Neural crest cell (in vitro differentiated cells): Measurements from ENCODE around the gene MYL11. TPM values are rescaled to one million over a fixed set of nuclear protein-coding genes. Genes with fewer than 3 reads are reported as not detected.

ENCODE experiments used
- DNase-seq: peaks from one replicate; pipeline ENCODE4 v3.0.0; 2021; ENCODE audit warnings: low read depth, mixed read lengths, low spot score
- H3K27ac Mint-ChIP-seq: one replicate; pipeline ENCODE4 v1.8.0; 2021; ENCODE audit warnings: mild to moderate bottlenecking, mixed read lengths; ENCODE audit not compliant: unreplicated experiment
- H3K27me3 Mint-ChIP-seq: 2 replicates; pipeline ENCODE4 v1.8.0; 2021; ENCODE audit warnings: low read depth, mild to moderate bottlenecking, mixed read lengths
- H3K36me3 Mint-ChIP-seq: 2 replicates; pipeline ENCODE4 v1.8.0; 2021; ENCODE audit warnings: low read depth, mild to moderate bottlenecking, mixed read lengths
- H3K4me1 Mint-ChIP-seq: 2 replicates; pipeline ENCODE4 v1.8.0; 2021; ENCODE audit warnings: mixed read lengths
- H3K4me3 Mint-ChIP-seq: one replicate; pipeline ENCODE4 v1.8.0; 2021; ENCODE audit warnings: mild to moderate bottlenecking, mixed read lengths
- H3K9me3 Mint-ChIP-seq: 2 replicates; pipeline ENCODE4 v1.8.0; 2021; ENCODE audit warnings: mixed read lengths
- total RNA-seq: library from RNA; stranded (reverse); gene quantifications from 2 replicates; pipeline ENCODE4 v1.2.1, GENCODE V29; 2021
- TF ChIP-seq, protein P1 (sequence below): fragments of 200-600 bp; sonication (generic); conservative IDR thresholded peaks from 2 replicates; pipeline ENCODE4 v1.5.0; 2021; ENCODE audit warnings: antibody characterized with exemption, mild to moderate bottlenecking

The MYL11 gene
- total RNA-seq, 1 donor from 2014 or later, result not detected

DNA sequence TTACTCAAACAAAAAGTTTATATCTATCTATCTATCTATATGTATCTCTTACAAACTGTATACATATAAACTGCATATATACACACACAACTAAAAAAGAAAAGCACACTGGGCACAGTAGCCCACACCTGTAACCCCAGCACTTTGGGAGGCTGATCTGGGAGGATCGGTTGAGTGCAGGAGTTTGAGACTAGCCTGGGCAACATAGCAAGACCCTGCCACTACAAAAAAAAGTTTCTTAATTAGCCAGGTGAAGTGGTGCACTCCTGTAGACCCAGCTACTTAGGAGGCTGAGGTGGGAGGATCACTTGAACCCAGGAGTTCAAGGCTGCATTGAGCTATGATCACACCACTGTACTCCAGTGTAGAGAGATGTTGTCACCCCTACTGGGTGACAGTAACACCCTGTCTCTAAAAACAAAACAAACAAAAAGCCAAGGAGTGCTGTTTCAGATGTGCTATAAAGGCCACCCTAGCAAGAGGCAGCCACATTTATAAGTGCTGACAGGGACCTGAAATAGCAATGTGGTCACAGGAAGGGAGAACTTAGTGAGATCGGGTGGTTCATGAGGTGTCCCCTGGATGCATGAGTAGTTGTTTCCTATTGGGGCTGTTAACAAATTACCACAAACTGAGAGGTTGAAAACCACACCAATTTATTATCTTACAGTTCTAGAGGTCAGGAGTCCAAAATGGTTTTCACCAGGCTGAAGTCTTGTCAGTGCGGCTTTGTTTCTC lies 24.3 kb upstream of the MYL11 start:
- DNase-seq, result no peak
- Mint-ChIP-seq H3K4me1 (peaks cover 11% of the 10 kb centered on the region), H3K27ac (no peak overlapping the region), H3K27me3 (no peaks in the 10 kb centered on the region), H3K4me3 (peak overlapping the region; percentile 77), H3K36me3 (peaks cover 3% of the 10 kb centered on the region), H3K9me3 (no peaks in the 10 kb centered on the region)
- TF ChIP-seq, protein P1, sequence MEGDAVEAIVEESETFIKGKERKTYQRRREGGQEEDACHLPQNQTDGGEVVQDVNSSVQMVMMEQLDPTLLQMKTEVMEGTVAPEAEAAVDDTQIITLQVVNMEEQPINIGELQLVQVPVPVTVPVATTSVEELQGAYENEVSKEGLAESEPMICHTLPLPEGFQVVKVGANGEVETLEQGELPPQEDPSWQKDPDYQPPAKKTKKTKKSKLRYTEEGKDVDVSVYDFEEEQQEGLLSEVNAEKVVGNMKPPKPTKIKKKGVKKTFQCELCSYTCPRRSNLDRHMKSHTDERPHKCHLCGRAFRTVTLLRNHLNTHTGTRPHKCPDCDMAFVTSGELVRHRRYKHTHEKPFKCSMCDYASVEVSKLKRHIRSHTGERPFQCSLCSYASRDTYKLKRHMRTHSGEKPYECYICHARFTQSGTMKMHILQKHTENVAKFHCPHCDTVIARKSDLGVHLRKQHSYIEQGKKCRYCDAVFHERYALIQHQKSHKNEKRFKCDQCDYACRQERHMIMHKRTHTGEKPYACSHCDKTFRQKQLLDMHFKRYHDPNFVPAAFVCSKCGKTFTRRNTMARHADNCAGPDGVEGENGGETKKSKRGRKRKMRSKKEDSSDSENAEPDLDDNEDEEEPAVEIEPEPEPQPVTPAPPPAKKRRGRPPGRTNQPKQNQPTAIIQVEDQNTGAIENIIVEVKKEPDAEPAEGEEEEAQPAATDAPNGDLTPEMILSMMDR, result no peak

DNA sequence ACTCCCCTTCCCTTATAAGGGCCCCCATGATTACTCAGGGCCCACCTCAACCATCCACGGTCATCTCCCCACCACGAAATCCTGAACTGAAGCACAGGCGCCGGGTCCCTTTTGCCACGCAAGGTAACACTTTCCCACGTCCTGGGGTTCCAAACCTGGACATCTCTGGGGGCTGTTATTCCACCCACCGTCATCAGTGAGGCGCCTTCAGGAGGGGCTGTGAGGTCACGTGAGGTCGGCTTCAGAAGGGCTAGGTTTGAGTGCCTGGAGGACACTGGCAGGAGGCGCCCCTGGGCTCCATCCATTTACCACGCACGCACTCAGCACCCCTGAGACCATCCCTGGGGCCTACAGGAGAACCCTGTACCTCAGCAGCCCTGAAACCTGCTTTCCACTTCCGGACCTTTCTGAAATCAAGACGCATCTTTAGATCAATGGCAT lies 23.6 kb upstream of the MYL11 start:
- H3K27ac Mint-ChIP-seq, result no peak overlapping the region
- no peaks in the 10 kb centered on the region for H3K27me3 Mint-ChIP-seq
- H3K9me3 Mint-ChIP-seq, result no peaks in the 10 kb centered on the region
- peaks cover 3% of the 10 kb centered on the region for H3K36me3 Mint-ChIP-seq
- peaks cover 18% of the 10 kb centered on the region for H3K4me1 Mint-ChIP-seq
- TF ChIP-seq, protein P1, result no peak
- H3K4me3 Mint-ChIP-seq, result peak overlapping the region; percentile 77
- no peak for DNase-seq

DNA sequence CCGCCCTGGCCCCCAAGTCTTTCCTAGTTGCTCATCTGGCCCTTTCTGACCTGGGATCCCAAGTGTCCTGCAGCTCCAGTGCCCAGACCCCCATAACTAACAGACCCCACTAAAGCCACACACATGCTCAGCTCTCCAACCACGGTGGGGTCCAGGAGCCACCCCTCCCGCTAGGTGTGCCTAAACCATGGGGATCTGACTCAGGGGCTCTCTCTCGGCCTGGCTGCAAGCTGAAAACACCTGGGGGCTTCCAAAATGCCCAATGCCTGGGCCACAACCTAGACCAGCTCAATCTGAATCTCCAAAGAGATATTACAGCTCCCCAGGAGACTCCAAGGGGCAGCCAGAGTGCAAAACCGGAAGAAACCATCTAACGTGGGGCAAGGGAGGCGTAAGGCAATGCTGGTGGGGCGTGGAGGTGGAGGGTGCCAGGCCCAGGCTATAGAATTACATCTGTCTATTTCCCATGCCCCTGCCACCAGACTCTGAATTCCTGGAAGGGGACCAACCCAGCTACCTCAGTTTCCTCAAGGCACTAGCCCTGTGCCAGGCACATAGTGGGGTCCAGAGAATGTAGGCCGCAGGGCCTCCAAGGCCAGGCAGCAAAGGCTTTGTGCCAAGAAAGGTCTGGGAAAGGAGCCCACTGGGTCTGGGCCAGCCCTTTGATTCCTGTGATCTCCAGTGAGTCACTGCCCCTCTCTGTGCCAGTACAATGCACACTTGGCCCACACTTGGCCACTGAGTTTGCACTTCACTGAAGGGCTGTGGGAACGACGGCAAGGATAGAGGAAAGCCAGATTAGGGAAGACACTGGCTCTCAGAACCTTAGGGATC lies 22.8 kb upstream of the MYL11 start:
- DNase-seq, result no peak
- Mint-ChIP-seq H3K36me3 (peaks cover 3% of the 10 kb centered on the region), H3K9me3 (no peaks in the 10 kb centered on the region), H3K27ac (no peak overlapping the region), H3K4me1 (peaks cover 22% of the 10 kb centered on the region), H3K4me3 (peak overlapping the region; percentile 85), H3K27me3 (no peaks in the 10 kb centered on the region)
- TF ChIP-seq, protein P1, result no peak

DNA sequence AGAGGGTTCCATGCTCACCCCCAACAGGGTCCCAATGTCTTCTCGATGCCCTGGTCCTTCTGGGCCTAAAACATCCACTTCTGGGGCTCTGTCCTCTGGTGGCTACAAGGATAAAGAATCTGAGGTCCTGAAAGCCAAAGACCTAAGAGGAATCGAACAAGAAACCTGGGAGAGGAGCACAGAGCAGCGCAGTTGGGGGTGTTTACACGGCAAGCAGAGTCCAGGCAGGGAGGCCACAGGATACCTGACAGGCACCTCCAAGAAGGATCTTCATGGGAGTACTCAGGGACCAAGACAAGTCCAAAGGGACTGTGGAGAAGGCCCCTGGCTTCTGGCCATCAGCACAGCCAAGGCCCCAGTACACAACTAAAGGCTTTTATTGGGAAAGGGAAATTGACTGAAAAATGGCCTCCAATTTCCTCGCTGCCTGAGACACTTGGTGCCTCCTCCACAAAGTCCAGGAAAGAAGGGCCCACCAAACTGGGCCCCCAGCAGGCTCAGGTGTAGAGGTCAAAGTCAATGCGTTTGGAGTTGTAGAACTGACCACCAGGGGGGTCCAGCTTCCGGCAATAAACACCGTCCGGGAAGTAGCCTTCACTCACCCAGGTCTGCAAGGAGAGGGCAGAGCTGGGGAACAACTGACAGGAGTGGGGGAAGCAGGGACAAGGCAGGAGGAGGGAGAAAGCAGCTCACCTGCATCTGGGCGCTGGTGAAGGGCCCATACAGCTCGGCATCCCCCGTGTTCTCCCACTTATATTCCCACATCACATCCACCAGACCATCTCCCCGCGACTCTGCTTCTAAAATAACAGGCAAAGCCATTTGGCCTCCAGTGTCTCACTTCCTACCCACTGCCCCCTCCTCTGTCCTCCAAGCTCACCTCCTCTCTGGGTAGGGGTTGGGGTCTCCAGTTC lies 21.9 kb upstream of the MYL11 start:
- Mint-ChIP-seq H3K36me3 (peaks cover 6% of the 10 kb centered on the region), H3K27ac (peak overlapping the region; percentile 50), H3K4me1 (peaks cover 22% of the 10 kb centered on the region), H3K4me3 (peak overlapping the region; percentile 85), H3K9me3 (no peaks in the 10 kb centered on the region), H3K27me3 (no peaks in the 10 kb centered on the region)
- TF ChIP-seq, protein P1, result peak; percentile 46
- DNase-seq, result no peak

DNA sequence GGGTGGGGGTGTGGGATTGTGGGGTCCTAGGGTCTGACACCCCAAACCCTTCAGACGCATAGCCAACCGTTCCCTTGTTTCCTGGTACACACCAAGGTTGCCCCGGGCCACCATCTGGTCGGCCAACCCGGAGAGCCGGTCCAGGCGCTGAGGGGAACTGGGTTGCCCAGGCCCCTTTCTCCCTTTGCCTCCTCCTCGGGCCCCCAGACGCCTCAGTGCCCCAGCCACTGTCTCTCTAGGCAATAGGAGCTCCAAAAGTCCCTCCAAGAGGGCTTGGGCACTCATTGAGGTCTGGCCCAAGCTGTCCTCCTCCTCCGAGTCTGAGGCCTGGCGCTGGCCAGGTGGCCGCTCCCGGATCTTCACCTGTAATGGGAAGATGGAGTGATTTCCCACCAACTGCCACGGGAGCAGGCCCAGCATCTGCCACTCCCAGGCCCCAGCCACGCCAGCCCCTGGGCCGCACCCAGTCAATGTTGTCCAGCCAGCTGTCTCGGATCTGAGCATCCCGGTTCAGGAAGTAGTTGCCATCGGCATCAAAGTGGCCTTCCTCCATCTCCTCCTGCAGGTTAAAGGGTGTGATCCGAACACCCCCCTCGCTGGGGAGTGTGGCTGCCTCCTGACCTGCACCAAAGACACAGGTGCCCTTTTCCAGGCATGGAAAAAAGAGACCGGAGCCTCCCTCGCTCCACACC lies 21.0 kb upstream of the MYL11 start:
- peaks cover 6% of the 10 kb centered on the region for H3K36me3 Mint-ChIP-seq
- TF ChIP-seq, protein P1, result no peak
- H3K27me3 Mint-ChIP-seq, result no peaks in the 10 kb centered on the region
- peaks cover 22% of the 10 kb centered on the region for H3K4me1 Mint-ChIP-seq
- no peak for DNase-seq
- no peaks in the 10 kb centered on the region for H3K9me3 Mint-ChIP-seq
- no peak overlapping the region for H3K27ac Mint-ChIP-seq
- H3K4me3 Mint-ChIP-seq, result peak overlapping the region; percentile 98
